Stimulated activated effector memory CD8-positive, alpha-beta T cell treated with anti-CD3 and anti-CD28 coated beads, Interleukin-12 subunit alpha, Interleukin-12 subunit beta, amount 100 ng/mL, for 72 hours (primary cell): ENCODE measurements around the gene C9orf50.

Experiments
- ATAC-seq: fragments of 150-1000 bp; cut with Tn5 transposase; 2 replicates; pipeline ENCODE4 v1.10.0; 2021
- DNase-seq, 2 donors: peaks; one replicate each; pipeline ENCODE4 v3.0.0; 2021 to 2022; ENCODE audit warnings: low spot score in 2 of 2
- H3K27ac Mint-ChIP-seq: one replicate; pipeline ENCODE4 v1.8.0; 2022; ENCODE audit warnings: mild to moderate bottlenecking, mixed read lengths
- H3K36me3 Mint-ChIP-seq: one replicate; pipeline ENCODE4 v1.8.0; 2022; ENCODE audit warnings: mild to moderate bottlenecking, mixed read lengths
- H3K4me1 Mint-ChIP-seq: one replicate; pipeline ENCODE4 v1.8.0; 2022; ENCODE audit warnings: mixed read lengths
- H3K4me3 Mint-ChIP-seq: one replicate; pipeline ENCODE4 v1.8.0; 2022; ENCODE audit warnings: mild to moderate bottlenecking, mixed read lengths
- H3K9me3 Mint-ChIP-seq: one replicate; pipeline ENCODE4 v1.8.0; 2022; ENCODE audit warnings: mixed read lengths

Gene C9orf50

DNA sequence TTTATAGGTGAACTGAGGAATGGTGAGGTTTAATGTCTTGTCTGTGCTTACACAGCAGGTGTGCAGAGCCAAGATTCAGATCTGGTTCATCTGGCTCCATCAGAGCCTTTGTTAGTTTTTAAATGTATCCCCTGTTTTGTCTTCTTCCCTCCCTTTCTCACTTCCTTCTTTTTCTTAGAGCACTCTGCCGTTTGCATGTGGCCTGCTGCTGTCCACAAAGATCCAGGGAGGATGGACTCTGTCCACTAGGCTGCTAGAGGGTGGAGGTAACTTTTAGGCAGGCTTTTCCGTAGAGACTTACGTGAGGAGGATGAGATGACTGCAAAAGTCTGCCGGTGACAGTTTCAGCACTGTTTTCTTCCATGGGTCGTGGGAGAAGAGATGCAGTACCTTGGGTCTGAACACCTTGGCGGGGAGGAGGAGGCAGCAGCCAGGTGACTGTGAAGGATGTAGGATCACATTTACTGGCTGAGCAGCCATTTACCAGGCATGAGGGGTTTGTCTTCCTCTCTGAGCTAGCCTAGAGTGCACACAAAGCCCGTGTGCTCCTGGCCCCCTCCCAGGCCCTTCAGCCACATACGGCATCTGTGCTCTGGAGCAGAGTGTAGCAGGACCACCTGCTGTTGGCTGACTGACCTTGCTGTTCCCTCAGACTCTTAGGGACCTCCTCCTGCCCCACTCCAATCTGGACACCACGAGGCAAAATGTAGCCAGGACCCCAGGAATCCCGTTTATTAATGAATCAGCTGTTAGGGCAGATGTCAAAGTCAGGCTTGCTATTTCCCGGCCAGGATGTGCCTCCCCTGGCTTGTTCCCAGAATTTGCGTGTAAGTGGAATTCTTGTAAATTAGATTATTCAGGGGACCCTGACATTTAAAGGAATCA is 6.9 kb upstream of the C9orf50 start:
- ATAC-seq = no peak
- Mint-ChIP-seq H3K27ac (peak overlapping the region; percentile 93), H3K4me3 (peak overlapping the region; percentile 88), H3K36me3 (peaks cover 68% of the 10 kb centered on the region), H3K4me1 (peaks cover 73% of the 10 kb centered on the region), H3K9me3 (no peaks in the 10 kb centered on the region)
- no peak for DNase-seq

DNA sequence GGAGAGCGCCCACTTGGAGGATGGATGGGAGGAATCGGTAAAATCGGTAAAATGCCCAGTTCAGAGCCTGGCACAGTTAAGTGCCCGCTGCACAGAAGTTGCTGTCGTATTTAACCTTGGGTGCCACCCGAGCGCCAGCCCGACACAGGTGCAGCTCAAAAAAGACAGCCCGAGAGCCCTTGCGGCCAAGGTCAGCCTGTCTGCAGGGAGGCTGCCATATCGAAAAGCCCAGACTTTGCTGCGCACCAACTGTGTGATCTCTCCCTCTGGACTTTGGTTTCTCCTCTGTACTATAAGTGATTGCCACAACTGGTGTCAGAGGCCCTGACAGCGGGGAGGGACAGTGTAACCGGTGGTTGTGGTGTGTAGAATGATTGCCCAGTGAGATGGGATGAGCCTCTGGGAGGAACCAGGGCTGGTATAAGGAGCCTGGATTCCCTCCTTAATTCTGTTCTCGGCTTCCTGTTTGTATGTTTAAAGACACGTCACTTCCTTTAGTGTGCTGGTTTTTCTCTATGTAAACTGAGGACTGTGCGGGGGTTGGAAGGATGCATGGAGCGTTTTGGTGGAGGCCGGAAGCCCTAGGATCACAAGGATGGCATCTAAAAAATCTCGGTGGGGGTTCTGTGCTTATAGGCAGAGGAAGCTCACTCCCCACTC is 5.9 kb upstream of the C9orf50 start:
- Mint-ChIP-seq H3K36me3 (peaks cover 58% of the 10 kb centered on the region), H3K27ac (peak overlapping the region; percentile 93), H3K9me3 (no peaks in the 10 kb centered on the region), H3K4me3 (peak overlapping the region; percentile 88), H3K4me1 (peaks cover 63% of the 10 kb centered on the region)
- DNase-seq (peak in 1 of 2 donors; percentile 65), ATAC-seq (peak; percentile 45)

GRCh38 chr9:129626079-129626624 is 5.3 kb upstream of the C9orf50 start, which contains the start of gene NTMT1:
Gene NTMT1, plus strand, starts transcription at chr9:129626163. Its CDS starts 6,541 bp downstream, at chr9:129632704.
- no peaks in the 10 kb centered on the region for H3K9me3 Mint-ChIP-seq
- peak; percentile 94 to 95 for DNase-seq
- peak; percentile 84 for ATAC-seq
- peaks cover 52% of the 10 kb centered on the region for H3K36me3 Mint-ChIP-seq
- H3K27ac Mint-ChIP-seq = peak within 1 kb of the TSS; percentile 93
- peaks cover 57% of the 10 kb centered on the region for H3K4me1 Mint-ChIP-seq
- H3K4me3 Mint-ChIP-seq = peak within 1 kb of the TSS; percentile 88

DNA sequence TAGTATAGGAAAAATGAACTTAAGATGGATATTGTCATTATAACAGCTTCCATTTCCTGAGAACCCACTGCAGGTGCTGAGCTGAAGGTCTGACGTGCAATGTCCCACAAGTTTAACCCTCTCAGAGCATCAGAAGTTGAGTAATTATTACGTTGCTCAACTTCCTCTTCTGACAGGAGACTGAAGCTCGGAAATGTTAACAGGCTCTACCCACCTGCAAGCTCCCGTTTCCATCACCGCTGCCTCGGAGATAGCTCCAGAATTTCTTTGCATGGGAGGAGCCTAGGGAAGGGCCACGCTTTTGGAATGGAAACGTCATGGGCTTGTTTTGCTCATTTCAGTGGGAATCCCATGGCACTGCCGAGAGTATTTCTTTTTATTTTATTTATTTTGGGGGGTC is 4.0 kb upstream of the C9orf50 start:
- no peaks in the 10 kb centered on the region for H3K9me3 Mint-ChIP-seq
- peaks cover 48% of the 10 kb centered on the region for H3K36me3 Mint-ChIP-seq
- H3K27ac Mint-ChIP-seq = peak overlapping the region; percentile 37
- ATAC-seq (peak; percentile 52), DNase-seq (no peak)
- peaks cover 49% of the 10 kb centered on the region for H3K4me1 Mint-ChIP-seq
- H3K4me3 Mint-ChIP-seq = peak overlapping the region; percentile 88

DNA sequence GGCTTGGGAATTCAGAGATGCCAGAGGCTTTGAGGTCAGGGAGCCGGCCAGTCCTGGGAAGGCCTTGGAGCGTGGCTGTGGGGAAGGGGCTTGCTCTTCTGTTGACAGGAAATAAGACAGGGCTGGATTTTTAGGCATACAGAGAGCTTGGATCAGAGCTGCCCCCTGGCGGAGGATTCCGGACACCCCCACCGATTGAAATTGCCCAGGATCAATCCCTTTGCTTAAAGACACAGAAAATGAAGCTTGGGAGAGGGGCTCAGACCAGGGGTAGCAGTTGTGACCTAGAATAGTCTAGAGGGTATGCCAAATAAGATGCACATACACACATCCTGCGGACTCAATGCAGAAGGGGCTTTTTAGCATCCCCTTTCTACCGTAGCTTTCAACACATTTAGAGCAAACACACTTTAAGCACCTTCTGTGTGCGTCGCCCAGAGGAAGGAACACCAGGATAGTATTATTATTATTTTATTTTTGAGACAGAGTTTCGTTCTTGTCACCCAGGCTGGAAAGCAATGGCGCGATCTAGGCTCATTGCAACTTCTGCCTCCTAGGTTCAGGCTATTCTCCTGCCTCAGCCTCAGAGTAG is 3.4 kb upstream of the C9orf50 start:
- DNase-seq (peak; percentile 71 to 86), ATAC-seq (peak; percentile 35)
- H3K9me3 Mint-ChIP-seq = no peaks in the 10 kb centered on the region
- peak overlapping the region; percentile 88 for H3K4me3 Mint-ChIP-seq
- H3K27ac Mint-ChIP-seq = no peak overlapping the region
- H3K36me3 Mint-ChIP-seq = peaks cover 41% of the 10 kb centered on the region
- peaks cover 42% of the 10 kb centered on the region for H3K4me1 Mint-ChIP-seq

DNA sequence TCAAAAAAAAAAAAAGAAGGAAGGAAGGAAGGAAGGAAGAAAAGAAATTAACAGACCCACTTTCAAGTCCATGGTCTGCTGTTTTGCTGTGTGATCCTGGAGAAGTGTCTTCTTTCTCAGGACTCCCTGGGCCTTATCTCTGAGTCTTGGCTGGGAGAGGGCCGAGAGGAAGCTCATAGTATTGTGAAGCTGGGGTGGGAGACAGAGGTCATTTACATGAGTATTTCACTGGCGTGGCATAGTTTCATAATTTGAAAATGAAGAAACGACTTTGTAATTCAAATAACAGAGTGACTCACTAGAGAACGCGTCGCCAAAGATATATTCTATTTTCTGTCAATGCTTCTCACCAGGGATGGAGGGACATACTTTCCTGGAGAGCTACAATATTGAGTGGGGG is 2.4 kb upstream of the C9orf50 start:
- Mint-ChIP-seq H3K4me3 (no peak overlapping the region), H3K4me1 (peaks cover 33% of the 10 kb centered on the region), H3K9me3 (no peaks in the 10 kb centered on the region), H3K36me3 (peaks cover 31% of the 10 kb centered on the region), H3K27ac (no peak overlapping the region)
- ATAC-seq (no peak), DNase-seq (no peak)

DNA sequence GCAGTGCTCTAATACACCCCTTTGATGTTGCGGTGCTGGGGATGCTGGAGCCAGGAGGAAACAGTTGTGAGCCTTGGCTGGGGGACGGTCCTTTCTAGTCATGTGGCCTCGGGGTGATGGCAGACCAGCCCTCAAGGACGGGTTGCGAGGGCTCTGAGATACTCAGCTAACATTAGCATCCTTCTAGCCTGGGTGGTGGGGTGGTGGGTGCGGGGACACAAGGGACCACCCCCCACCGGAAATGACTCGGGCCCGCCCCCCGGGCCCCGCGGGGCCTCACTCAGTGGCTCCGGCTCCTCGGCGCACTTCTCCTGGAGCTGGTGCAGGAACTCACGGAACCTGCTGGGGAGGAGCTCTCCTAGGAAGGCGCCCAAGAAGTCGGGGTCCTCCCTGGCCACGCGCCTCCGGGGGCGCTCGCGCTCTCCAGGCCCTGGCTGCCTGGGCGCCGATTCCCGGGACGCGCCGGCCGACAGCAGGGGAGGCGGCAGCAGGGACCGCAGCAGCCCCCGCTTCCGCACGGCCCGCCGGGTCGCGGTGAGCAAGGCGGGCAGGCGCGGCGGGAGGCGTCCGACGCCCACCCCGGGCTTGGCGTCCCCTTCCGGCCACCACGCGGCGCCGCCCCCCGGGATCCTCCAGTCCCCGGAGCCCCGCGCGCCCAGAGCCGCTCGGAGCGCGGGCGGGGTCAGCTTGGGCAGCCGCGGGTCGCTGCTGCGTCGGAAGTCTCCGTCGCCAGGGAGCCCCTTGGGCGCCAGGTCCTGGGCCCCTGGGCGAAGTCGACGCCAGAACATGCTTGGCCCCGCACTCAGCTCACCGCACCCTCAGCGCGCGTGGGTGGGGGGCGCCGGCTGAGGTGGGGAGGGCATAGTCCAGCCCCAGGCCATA is 873 bp downstream of the C9orf50 start:
- Mint-ChIP-seq H3K4me3 (peak overlapping the region; percentile 3), H3K9me3 (no peaks in the 10 kb centered on the region), H3K27ac (no peak overlapping the region), H3K36me3 (peaks cover 6% of the 10 kb centered on the region), H3K4me1 (peaks cover 15% of the 10 kb centered on the region)
- ATAC-seq (no peak), DNase-seq (no peak)

DNA sequence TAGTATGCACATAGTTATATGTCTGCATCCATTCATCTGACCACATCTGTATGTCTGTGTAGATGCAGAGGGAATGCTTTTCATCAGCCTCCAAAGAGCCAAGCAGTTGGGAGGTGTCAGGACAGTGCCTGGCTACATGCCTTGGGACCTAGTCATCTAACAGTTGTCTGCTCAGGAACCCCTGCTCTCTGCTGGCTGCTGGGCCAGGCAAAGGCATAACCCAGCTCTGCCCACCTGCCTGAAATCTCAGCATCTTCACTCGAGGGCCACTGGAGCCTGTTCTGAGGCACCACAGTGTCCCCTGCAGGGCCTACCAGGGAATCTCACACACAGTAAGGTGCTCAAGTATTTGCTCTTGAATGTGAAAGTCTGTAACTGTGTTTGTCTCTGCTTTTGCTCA is 3.7 kb downstream of the C9orf50 start:
- Mint-ChIP-seq H3K4me1 (no peaks in the 10 kb centered on the region), H3K4me3 (no peak overlapping the region), H3K36me3 (no peaks in the 10 kb centered on the region), H3K9me3 (no peaks in the 10 kb centered on the region), H3K27ac (no peak overlapping the region)
- no peak for DNase-seq
- ATAC-seq = peak; percentile 47

GRCh38 chr9:129615407-129616285 is 5.3 kb downstream of the C9orf50 start:
- H3K27ac Mint-ChIP-seq = no peak overlapping the region
- H3K4me3 Mint-ChIP-seq = no peak overlapping the region

DNA sequence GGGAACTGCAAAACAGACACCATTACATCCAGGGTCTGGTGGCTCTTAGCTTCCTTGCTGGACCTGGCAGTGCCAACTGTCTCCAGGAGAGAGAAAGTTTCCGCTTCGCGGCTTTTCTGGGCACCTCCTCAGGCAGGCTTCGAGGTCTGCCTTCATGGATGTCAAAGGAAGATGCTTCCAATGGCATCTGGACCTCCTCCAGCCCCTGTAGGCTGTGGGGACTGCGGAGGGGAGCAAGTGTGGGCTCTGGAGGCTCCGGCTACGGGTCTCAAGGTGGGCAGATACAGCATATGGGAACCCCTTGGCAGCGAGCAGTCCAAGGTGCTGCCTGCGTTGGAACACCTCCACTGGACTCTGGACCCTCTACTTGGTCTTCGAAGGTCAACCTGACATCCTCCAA is 6.0 kb downstream of the C9orf50 start:
- Mint-ChIP-seq H3K27ac (no peak overlapping the region), H3K4me3 (no peak overlapping the region), H3K4me1 (peaks cover 9% of the 10 kb centered on the region), H3K9me3 (no peaks in the 10 kb centered on the region), H3K36me3 (peaks cover 6% of the 10 kb centered on the region)
- ATAC-seq = no peak
- DNase-seq = no peak

More at GRCh38 chr9:129615407-129616285, 5.3 kb downstream of the C9orf50 start:
- Mint-ChIP-seq H3K4me1 (peaks cover 8% of the 10 kb centered on the region), H3K9me3 (no peaks in the 10 kb centered on the region), H3K36me3 (peaks cover 6% of the 10 kb centered on the region)
- no peak for DNase-seq
- no peak for ATAC-seq

- Mint-ChIP-seq H3K27ac (no peak overlapping the region), H3K4me3 (no peak overlapping the region), H3K4me1 (peaks cover 21% of the 10 kb centered on the region), H3K36me3 (peaks cover 6% of the 10 kb centered on the region), H3K9me3 (no peaks in the 10 kb centered on the region)
- DNase-seq (no peak), ATAC-seq (no peak)
Observed at GRCh38 chr9:129613520-129614175, 7.3 kb downstream of the C9orf50 start.

DNA sequence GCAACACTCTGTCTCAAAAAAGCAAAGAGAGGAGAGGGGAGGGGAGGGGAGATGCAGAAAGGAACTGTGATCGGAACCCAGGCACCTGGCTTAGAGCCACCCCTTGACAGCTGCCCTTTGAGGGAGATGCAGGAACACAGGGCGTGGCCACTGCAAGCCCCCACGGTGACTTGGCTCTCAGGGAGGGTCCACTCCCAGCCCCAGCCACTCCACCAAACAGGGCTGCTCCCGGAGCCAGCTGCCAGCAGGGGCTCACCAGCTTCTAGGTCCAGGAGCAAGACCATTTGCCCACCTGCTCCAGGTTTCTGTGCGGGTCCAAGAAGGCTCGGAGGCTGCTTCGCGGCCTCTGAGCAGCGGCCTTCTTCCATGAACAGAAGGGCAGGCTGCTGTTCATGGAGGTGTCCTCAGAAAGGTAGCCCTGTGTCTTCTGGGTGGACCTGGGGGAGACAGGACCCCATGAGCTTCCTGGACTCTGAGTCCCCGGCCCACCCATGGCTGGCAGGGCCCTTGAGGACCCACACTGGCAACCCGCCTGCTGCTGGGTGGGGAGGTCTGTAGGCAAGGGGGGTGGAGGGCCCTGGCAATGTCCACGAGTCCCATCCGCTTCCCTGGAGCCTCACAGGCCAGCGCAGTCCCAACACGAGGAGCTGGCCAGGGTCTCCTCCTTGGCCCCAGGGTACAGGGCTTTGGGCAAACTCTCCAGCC is 7.9 kb downstream of the C9orf50 start:
- Mint-ChIP-seq H3K4me3 (no peak overlapping the region), H3K27ac (no peak overlapping the region), H3K36me3 (peaks cover 6% of the 10 kb centered on the region), H3K4me1 (peaks cover 25% of the 10 kb centered on the region), H3K9me3 (no peaks in the 10 kb centered on the region)
- no peak for ATAC-seq
- no peak for DNase-seq

DNA sequence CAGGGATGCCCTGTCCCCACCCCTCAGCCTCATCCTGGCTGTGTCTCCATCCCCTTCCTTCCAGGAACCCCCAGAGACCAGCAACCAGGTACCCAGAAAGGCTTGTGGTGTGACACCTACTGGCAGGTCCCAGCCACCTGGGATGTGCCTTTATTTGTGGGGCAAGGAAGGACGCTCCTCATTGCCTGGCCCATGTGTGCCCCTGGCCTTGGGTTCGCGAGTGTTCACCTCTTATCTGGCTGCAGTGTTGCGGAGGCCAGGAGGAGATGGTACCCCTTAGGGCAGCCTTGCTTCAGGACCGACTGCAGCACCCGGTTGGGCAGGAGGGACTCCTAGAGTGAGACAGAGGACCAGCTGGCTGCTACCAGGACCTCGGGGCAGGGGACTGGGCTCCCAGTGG is 8.8 kb downstream of the C9orf50 start:
- no peak overlapping the region for H3K27ac Mint-ChIP-seq
- no peak overlapping the region for H3K4me3 Mint-ChIP-seq
- H3K4me1 Mint-ChIP-seq = peaks cover 33% of the 10 kb centered on the region
- peaks cover 10% of the 10 kb centered on the region for H3K36me3 Mint-ChIP-seq
- no peak for DNase-seq
- no peaks in the 10 kb centered on the region for H3K9me3 Mint-ChIP-seq
- ATAC-seq = no peak
